Measurements from ENCODE around the gene ATP1A1. TPM values are rescaled to one million over a fixed set of nuclear protein-coding genes. Genes with fewer than 3 reads are reported as not detected.

The ATP1A1 gene
- total RNA-seq, 1 experiment from 2014 or later, result 181 TPM

DNA sequence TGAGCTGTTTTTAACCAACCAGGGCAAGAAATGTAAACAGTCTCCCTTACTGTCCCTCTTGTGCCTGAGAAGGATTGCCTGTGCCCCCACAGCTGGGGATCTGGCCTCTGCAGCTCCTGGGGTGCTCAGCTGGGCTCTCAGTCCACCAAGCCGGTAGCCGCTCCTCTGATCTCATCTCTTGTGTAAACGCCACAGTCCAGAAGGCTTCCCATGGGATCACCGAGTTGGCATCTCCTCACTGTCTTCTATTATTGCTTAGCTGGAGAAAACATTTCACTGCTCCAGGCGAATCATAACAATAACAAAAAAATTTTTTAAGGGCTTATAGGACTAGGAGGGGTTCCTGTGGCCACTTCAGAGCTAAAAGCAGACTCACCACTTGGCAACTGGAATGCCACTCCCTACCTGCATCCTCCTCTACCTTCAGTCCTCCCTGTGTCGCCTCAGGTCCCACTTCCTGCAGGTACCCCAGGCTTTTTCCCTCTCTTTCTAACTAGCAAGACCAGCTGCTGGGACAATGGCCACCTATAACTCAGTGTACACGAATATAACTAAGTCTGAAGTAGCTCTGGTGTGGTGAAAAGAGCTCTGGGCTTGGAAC lies 75.8 kb downstream of the ATP1A1 start:
- no TSS peak for BruUV-seq (replicated peaks)
- Histone ChIP-seq H3K9me3 (ENCODE audit: low read length) (no peaks in the 10 kb centered on the region), H3K79me2 (ENCODE audit: low read length) (no peaks in the 10 kb centered on the region), H3K4me1 (ENCODE audit: insufficient read depth, low read length) (peaks cover 15% of the 10 kb centered on the region), H3K27ac (ENCODE audit: low read length) (no peak overlapping the region), H3K9ac (ENCODE audit: low read length) (no peak overlapping the region), H3K4me2 (ENCODE audit: low read length) (no peak overlapping the region), H3K4me3 (ENCODE audit: low read length) (no peak overlapping the region), H3K27me3 (ENCODE audit: low read length) (no peaks in the 10 kb centered on the region), H3F3A (ENCODE audit: low read length, unreplicated experiment) (no peaks in the 10 kb centered on the region), H2AFZ (ENCODE audit: low read length) (no peak overlapping the region), H4K20me1 (ENCODE audit: low read length) (no peaks in the 10 kb centered on the region), H3K36me3 (ENCODE audit: low read depth, low read length) (no peaks in the 10 kb centered on the region), H3K9me2 (replicated peaks; ENCODE audit: low read length) (no peaks in the 10 kb centered on the region)
- TF ChIP-seq, protein P1, sequence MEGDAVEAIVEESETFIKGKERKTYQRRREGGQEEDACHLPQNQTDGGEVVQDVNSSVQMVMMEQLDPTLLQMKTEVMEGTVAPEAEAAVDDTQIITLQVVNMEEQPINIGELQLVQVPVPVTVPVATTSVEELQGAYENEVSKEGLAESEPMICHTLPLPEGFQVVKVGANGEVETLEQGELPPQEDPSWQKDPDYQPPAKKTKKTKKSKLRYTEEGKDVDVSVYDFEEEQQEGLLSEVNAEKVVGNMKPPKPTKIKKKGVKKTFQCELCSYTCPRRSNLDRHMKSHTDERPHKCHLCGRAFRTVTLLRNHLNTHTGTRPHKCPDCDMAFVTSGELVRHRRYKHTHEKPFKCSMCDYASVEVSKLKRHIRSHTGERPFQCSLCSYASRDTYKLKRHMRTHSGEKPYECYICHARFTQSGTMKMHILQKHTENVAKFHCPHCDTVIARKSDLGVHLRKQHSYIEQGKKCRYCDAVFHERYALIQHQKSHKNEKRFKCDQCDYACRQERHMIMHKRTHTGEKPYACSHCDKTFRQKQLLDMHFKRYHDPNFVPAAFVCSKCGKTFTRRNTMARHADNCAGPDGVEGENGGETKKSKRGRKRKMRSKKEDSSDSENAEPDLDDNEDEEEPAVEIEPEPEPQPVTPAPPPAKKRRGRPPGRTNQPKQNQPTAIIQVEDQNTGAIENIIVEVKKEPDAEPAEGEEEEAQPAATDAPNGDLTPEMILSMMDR (conservative IDR thresholded peaks at IDR 0.05; ENCODE audit: low read depth, low read length), result no peak
- TF ChIP-seq EZH2phosphoT487 (IDR thresholded peaks at IDR 0.05; ENCODE audit: borderline replicate concordance, low read length) (no peak), EZH2 (IDR thresholded peaks at IDR 0.05; ENCODE audit: low read length, unreplicated experiment) (no peak)
- ChIA-PET POLR2A (ENCODE audit: unreplicated experiment) (no interaction called here), CTCF (no interaction called here)
- DNase-seq, result peak; percentile 32
- intact Hi-C loops (cut with micrococcal nuclease), result no loop called here
- peak; percentile 38; the same call in 1 of the 2 replicates for ATAC-seq

DNA sequence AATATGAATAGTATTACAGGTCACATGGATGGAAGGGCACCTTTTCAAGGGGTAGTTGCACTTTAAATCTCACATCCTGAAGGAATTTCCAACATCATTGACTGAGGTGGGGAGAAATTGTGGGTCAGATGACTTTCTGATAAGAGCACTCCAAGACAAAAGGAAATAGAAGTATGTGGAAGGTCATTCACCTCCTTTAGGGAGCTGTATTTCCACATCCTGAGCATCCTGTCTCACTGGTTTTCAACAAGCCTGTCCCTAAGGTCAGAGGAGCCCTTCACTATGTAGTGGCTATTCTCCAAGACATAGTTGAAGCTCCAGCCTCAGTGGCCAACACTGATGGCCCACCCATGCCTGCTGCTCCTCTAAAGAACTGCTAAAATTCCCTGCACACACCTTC lies 76.5 kb downstream of the ATP1A1 start:
- Histone ChIP-seq H3K9me2 (replicated peaks; ENCODE audit: low read length) (no peaks in the 10 kb centered on the region), H3K27me3 (ENCODE audit: low read length) (no peaks in the 10 kb centered on the region), H3K9ac (ENCODE audit: low read length) (no peak overlapping the region), H4K20me1 (ENCODE audit: low read length) (no peaks in the 10 kb centered on the region), H3K79me2 (ENCODE audit: low read length) (no peaks in the 10 kb centered on the region), H3K36me3 (ENCODE audit: low read depth, low read length) (no peaks in the 10 kb centered on the region), H3F3A (ENCODE audit: low read length, unreplicated experiment) (no peaks in the 10 kb centered on the region), H3K4me2 (ENCODE audit: low read length) (no peak overlapping the region), H3K27ac (ENCODE audit: low read length) (no peak overlapping the region), H3K4me1 (ENCODE audit: insufficient read depth, low read length) (peaks cover 19% of the 10 kb centered on the region), H2AFZ (ENCODE audit: low read length) (no peak overlapping the region), H3K4me3 (ENCODE audit: low read length) (no peak overlapping the region), H3K9me3 (ENCODE audit: low read length) (no peaks in the 10 kb centered on the region)
- DNase-seq (no peak), ATAC-seq (no peak)
- no TSS peak for BruUV-seq (replicated peaks)
- no peak for TF ChIP-seq EZH2phosphoT487 (IDR thresholded peaks at IDR 0.05; ENCODE audit: borderline replicate concordance, low read length)
- TF ChIP-seq, protein P1 (conservative IDR thresholded peaks at IDR 0.05; ENCODE audit: low read depth, low read length), result no peak
- no peak for TF ChIP-seq EZH2 (IDR thresholded peaks at IDR 0.05; ENCODE audit: low read length, unreplicated experiment)
- CTCF ChIA-PET, result no interaction called here
- intact Hi-C loops (cut with micrococcal nuclease), result no loop called here
- POLR2A ChIA-PET (ENCODE audit: unreplicated experiment), result no interaction called here

DNA sequence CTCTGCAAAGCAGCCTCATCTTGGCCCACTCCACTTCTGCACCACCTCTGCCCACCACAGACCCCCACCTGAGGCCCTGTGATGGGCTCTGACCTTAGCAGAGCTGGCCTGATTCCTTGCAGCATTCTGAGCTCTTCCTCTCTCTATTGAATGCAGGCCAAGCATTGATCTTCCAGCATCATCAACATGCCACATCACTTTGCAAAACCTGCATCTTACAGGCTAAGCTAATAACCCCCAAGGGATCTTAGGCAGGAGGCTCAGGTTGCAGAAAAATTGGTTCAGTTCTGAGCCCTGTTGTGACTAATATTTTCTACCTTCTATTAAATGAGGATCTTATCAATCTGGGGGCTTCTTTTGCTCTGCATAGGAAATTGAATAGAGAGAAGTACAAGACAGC lies 78.7 kb downstream of the ATP1A1 start:
- Histone ChIP-seq H3K36me3 (ENCODE audit: low read depth, low read length) (no peaks in the 10 kb centered on the region), H3K9ac (ENCODE audit: low read length) (no peak overlapping the region), H4K20me1 (ENCODE audit: low read length) (no peaks in the 10 kb centered on the region), H3K9me3 (ENCODE audit: low read length) (no peaks in the 10 kb centered on the region), H3K9me2 (replicated peaks; ENCODE audit: low read length) (no peaks in the 10 kb centered on the region), H3K4me1 (ENCODE audit: insufficient read depth, low read length) (peaks cover 19% of the 10 kb centered on the region), H3F3A (ENCODE audit: low read length, unreplicated experiment) (no peaks in the 10 kb centered on the region), H3K27ac (ENCODE audit: low read length) (no peak overlapping the region), H3K4me3 (ENCODE audit: low read length) (no peak overlapping the region), H2AFZ (ENCODE audit: low read length) (no peak overlapping the region), H3K79me2 (ENCODE audit: low read length) (no peaks in the 10 kb centered on the region), H3K4me2 (ENCODE audit: low read length) (no peak overlapping the region), H3K27me3 (ENCODE audit: low read length) (no peaks in the 10 kb centered on the region)
- no peak for TF ChIP-seq EZH2phosphoT487 (IDR thresholded peaks at IDR 0.05; ENCODE audit: borderline replicate concordance, low read length)
- TF ChIP-seq, protein P1 (conservative IDR thresholded peaks at IDR 0.05; ENCODE audit: low read depth, low read length), result no peak
- no peak for TF ChIP-seq EZH2 (IDR thresholded peaks at IDR 0.05; ENCODE audit: low read length, unreplicated experiment)
- DNase-seq (no peak), ATAC-seq (no peak)
- CTCF ChIA-PET, result no interaction called here
- intact Hi-C loops (cut with micrococcal nuclease), result no loop called here
- BruUV-seq (replicated peaks), result no TSS peak
- POLR2A ChIA-PET (ENCODE audit: unreplicated experiment), result no interaction called here

All from PC-3 (cell line).